GM13977 (cell line): ENCODE data around the gene PRRG2.
"Not testable (repeated sequence)": the region's sequence is repeated elsewhere in the genome, so short reads cannot be mapped to it uniquely, and the experiment has no call there.

Source experiments
- DNase-seq: peaks from one replicate; pipeline ENCODE4 v3.0.0; 2012; ENCODE audit warnings: low spot score
- in situ Hi-C: fragments of 300-500 bp; cut with MboI; formaldehyde crosslinking; loops from one replicate; pipeline ENCODE4 v1.12.0; 2022; ENCODE audit warnings: low sequenced_read_pairs, low pct_unique_long_range_greater_than_20kb, mixed read lengths, inconsistent platforms; ENCODE audit not compliant: unreplicated experiment
- TF ChIP-seq, protein P1 (sequence below): IDR thresholded peaks from 2 replicates; pipeline ENCODE4 v1.5.1; 2012; ENCODE audit warnings: mild to moderate bottlenecking, control low read depth; ENCODE audit not compliant: insufficient read depth; ENCODE audit errors: extremely low read depth, missing control alignments

The PRRG2 gene

DNA sequence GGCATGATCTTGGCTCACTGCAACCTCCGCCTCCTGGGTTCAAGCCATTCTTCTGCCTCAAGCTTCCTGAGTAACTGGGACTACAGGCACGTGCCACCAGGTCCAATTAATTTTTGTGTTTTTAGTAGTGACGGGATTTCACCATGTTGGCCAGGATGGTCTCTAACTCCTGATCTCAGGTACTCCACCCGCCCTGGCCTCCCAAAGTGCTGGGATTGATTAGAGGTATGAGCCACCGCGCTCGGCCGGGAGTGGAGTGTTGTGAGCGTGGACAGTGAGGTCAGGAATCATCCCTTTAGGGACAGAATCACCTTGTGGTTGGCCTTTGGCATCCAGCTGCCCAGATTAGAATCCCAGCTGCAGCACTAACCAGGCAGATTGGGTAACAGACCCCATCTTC is 48.5 kb downstream of the PRRG2 start:
- in situ Hi-C loops: no loop called here
- TF ChIP-seq, protein P1, sequence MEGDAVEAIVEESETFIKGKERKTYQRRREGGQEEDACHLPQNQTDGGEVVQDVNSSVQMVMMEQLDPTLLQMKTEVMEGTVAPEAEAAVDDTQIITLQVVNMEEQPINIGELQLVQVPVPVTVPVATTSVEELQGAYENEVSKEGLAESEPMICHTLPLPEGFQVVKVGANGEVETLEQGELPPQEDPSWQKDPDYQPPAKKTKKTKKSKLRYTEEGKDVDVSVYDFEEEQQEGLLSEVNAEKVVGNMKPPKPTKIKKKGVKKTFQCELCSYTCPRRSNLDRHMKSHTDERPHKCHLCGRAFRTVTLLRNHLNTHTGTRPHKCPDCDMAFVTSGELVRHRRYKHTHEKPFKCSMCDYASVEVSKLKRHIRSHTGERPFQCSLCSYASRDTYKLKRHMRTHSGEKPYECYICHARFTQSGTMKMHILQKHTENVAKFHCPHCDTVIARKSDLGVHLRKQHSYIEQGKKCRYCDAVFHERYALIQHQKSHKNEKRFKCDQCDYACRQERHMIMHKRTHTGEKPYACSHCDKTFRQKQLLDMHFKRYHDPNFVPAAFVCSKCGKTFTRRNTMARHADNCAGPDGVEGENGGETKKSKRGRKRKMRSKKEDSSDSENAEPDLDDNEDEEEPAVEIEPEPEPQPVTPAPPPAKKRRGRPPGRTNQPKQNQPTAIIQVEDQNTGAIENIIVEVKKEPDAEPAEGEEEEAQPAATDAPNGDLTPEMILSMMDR: no peak
- DNase-seq: no peak

DNA sequence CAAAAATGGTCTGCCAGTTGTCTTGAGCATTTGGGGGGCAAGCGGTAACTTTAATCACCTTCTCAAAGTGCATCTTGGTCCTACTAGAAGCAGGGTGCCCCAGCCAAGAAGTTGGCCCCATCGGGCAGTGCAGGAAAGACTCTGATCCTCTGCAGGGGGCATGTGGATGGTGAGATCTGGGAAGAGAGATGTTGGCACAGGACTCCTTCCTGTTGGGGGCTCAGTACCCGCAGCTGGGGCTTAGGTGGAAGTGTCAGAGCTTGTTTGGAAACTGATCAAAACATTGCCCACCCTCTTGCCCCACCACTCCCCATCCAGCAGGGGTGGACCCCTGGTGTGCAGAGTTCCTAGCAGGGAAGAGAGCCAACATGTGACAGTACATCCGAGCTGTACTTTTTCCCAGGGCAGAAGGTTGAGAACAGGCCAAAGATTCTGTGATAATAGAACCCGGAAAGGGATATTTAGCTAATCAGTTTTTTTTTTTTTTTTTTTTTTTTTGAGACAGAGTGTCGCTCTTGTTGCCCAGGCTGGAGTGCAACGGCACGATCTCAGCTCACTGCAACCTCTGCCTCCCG is 50.0 kb downstream of the PRRG2 start:
- DNase-seq: no peak
- TF ChIP-seq, protein P1: no peak
- in situ Hi-C loops: no loop called here

DNA sequence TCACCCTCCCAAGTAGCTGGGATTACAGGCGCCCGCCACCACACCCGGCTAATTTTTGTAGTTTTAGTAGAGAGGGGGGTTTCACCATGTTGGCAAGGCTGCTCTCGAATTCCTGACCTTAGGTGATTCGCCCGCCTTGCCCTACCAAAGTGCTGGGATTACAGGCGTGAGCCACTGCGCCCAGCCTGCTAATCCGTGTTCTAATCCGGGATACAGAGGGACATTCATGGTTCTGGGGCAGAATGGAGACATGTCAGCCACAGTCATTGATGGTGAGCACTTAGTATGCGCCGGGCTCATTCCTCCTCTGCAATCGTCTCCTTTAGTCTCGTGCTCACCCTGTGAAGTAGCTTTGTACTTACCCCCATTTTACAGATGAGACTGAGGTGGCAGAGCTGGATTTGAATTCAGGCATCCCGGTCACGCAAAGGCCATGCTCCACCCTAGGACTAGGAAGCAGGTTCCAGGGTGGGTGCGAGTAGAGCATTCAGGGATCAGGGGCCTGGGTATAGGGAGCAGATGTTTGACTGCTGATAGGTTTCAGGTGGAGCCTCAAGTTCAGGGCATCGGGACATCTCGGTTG is 50.6 kb downstream of the PRRG2 start:
- TF ChIP-seq, protein P1: no peak
- in situ Hi-C loops: no loop called here
- no peak for DNase-seq

DNA sequence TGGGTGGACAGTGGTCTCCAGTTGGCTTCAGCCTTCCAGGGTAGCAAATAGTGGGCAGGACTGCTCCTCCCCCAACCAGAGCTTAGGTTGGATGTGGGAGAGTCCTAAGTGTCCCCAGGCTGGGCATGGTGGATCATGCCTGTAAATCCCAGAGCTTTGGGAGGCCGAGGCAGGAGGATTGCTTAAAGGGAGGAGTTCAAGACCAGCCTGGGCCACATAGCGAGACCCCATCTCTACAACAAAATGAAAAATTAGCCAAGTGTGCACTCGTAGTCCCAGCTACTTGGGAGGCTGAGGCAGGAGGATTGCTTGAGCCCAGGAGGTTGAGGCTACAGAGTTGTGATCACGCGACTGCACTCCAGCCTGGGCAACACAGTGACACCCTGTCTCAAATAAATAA is 51.5 kb downstream of the PRRG2 start:
- TF ChIP-seq, protein P1: no peak

DNA sequence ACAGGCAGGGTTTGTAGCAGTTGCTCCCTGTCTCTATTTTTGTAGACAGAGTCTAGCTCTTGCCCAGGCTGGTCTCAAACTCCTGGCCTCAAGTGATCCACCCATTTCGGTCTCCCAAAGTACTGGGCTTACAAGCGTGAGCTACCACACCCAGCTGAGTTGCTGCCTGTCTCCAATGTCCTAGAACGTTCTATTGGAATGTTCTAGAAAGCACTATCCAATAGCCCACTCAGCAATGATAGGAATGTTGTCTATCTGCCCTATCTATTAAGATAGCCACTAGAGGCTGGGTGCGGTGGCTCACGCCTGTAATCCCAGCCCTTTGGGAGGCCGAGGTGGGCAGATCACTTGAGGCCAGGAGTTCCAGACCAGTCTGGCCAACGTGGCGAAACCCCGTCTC is 52.2 kb downstream of the PRRG2 start:
- in situ Hi-C loops, DNase-seq: not testable (repeated sequence)

More for the DNA sequence above, 51.5 kb downstream of the PRRG2 start:
- in situ Hi-C loops: no loop called here
- no peak for DNase-seq

DNA sequence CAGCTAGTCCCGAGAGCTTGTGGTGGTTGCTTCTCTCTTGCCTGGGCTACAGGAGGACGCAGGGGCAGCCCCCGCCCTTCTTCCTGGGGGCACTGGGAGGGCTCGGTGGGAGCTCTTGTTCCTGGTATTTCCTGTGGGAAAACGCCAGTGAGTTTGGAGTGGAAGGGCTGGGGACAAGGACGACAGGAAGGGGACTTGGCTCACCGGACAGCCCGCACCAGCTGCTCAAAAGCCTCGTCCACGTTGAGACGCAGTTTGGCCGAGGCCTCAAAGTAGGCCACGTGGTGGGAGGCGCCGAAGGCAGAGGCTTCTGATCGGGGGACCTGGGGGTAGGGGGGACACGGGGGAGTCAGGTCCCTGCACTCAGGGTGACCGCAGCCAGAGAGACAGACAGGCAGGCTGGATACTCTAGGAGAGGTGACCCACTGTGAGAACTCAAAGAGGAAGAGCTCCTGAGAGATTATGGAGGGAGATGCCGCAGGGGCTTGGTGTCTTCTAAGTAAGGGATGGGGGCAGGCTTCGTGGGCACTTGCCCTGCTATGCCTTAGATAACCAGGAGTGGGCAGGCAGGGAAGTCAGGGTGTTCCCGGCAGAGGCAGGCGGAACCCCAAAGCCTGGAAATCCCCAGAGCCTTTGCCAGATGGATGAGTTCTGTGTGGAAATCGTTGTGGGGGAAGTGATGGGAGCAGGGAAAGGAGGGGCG is 54.6 kb downstream of the PRRG2 start:
- DNase-seq: no peak
- in situ Hi-C loops: no loop called here
- TF ChIP-seq, protein P1: no peak

DNA sequence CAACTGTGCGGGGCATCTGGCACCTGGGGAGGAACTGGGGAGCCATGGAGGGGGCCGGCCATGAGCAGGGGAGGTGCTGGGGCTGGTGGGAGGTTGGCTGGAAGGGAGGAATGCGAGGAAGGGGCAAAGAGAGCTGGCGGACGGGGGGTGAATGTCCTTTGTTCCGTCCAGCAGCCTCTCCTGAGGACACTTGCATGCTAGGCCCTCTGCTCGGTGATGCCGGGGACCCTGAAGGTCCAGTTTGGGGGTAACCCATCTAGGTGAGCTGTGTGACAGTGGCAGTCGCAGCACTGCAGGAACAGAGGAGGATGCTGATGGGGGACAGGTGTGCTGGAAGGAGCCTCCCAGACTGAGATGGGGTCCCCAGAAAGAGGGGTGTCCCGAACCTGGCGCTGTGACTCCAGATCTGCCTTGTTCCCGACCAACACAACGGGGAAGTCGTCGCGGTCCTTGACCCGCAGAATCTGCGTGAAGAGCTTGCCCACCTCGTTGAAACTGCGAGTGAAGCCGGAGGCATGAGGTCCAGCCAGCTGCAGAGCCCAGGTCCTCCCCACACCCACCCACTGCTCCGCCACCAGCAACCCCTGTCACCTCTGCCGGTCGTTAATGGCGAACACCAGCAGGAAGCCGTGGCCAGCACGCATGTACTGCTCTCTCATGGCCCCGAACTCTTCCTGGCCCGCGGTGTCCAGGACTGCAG is 55.3 kb downstream of the PRRG2 start:
- TF ChIP-seq, protein P1: no peak
- DNase-seq: no peak
- in situ Hi-C loops: no loop called here
